Hepatocyte (in vitro differentiated cells): ENCODE measurements around the gene TAPBPL. TPM values are rescaled to one million over a fixed set of nuclear protein-coding genes. Genes with fewer than 3 reads are reported as not detected.

ENCODE experiments used
- DNase-seq: peaks from one replicate; pipeline ENCODE4 v3.0.0-alpha.2; 2016; ENCODE audit warnings: low spot score
- H2AFZ ChIP-seq: fragments of 200-600 bp; sonication (generic); 2 replicates; pipeline ENCODE4 v1.6.0; 2016; ENCODE audit warnings: antibody characterized with exemption, mild to moderate bottlenecking
- H3K27ac ChIP-seq: fragments of 200-600 bp; sonication (generic); 2 replicates; pipeline ENCODE4 v1.5.1; 2016; ENCODE audit warnings: mild to moderate bottlenecking
- H3K27me3 ChIP-seq: fragments of 200-600 bp; sonication (generic); 2 replicates; pipeline ENCODE4 v1.6.1; 2016
- H3K36me3 ChIP-seq: fragments of 200-600 bp; sonication (generic); replicated peaks from 2 replicates; pipeline ENCODE4 v1.5.1; 2016; ENCODE audit warnings: low read depth; ENCODE audit not compliant: insufficient read depth
- H3K4me1 ChIP-seq: fragments of 200-600 bp; sonication (generic); 2 replicates; pipeline ENCODE4 v1.5.1; 2016; ENCODE audit warnings: mild to moderate bottlenecking, moderate library complexity; ENCODE audit not compliant: insufficient read depth
- H3K4me2 ChIP-seq: fragments of 200-600 bp; sonication (generic); 2 replicates; pipeline ENCODE4 v1.6.0; 2016
- H3K4me3 ChIP-seq: fragments of 200-600 bp; sonication (generic); 2 replicates; pipeline ENCODE4 v1.5.1; 2016; ENCODE audit warnings: mild to moderate bottlenecking
- H3K79me2 ChIP-seq: fragments of 200-600 bp; sonication (generic); 2 replicates; pipeline ENCODE4 v1.6.0; 2017; ENCODE audit warnings: mild to moderate bottlenecking
- H3K9me2 ChIP-seq: fragments of 200-600 bp; sonication (generic); replicated peaks from 2 replicates; pipeline ENCODE4 v1.6.0; 2017; ENCODE audit warnings: mild to moderate bottlenecking; ENCODE audit not compliant: insufficient read depth
- H3K9me3 ChIP-seq: fragments of 200-600 bp; sonication (generic); 2 replicates; pipeline ENCODE4 v1.5.1; 2016; ENCODE audit warnings: low read depth, mild to moderate bottlenecking
- H4K20me1 ChIP-seq: fragments of 200-600 bp; sonication (generic); 2 replicates; pipeline ENCODE4 v1.6.0; 2016; ENCODE audit warnings: mild to moderate bottlenecking; ENCODE audit not compliant: insufficient read depth, poor library complexity, severe bottlenecking
- EZH2 ChIP-seq: fragments of 200-600 bp; sonication (generic); IDR thresholded peaks from 2 replicates; pipeline ENCODE4 v1.6.1; 2016; ENCODE audit warnings: antibody characterized with exemption, mild to moderate bottlenecking, borderline replicate concordance
- EZH2phosphoT487 ChIP-seq: fragments of 200-600 bp; sonication (generic); IDR thresholded peaks from one replicate; pipeline ENCODE4 v1.6.1; 2018; ENCODE audit warnings: antibody characterized with exemption, mild to moderate bottlenecking, low read depth, moderate library complexity; ENCODE audit not compliant: unreplicated experiment, severe bottlenecking
- WGBS: methylation state at CpG from one replicate; pipeline ENCODE4 v1.1.6; 2016; ENCODE audit warnings: low lambda C conversion rate; ENCODE audit errors: missing lambda C conversion rate; 5-methylcytosine and 5-hydroxymethylcytosine counted together
- polyA plus RNA-seq: library from polyadenylated mRNA; unstranded; fragments of >200 nt; fragmentation: Nextera tagmentation; extraction: Ambion mirVana; gene quantifications from 2 replicates; pipeline ENCODE4 v1.2.1, GENCODE V29; 2016
- total RNA-seq: library from RNA; depleted of rRNA; stranded (reverse); fragments of >200 nt; gene quantifications from 2 replicates; pipeline ENCODE4 v1.2.3, GENCODE V29; 2014
- TF ChIP-seq, protein P1 (sequence below): fragments of 200-600 bp; sonication (generic); IDR thresholded peaks from 2 replicates; pipeline ENCODE4 v1.5.1; 2016; ENCODE audit warnings: antibody characterized with exemption, mild to moderate bottlenecking; ENCODE audit not compliant: poor library complexity

TAPBPL gene
- total and polyA plus RNA-seq, 2 experiments from 2014 or later: 8.2 to 9.7 TPM

GRCh38 chr12:6430124-6430989, 21.5 kb upstream of the TAPBPL start:
- no peaks in the 10 kb centered on the region for H3K79me2 ChIP-seq
- H3K27ac ChIP-seq: peak overlapping the region; percentile 69
- H3K4me1 ChIP-seq: no peaks in the 10 kb centered on the region
- WGBS: 74% methylated on average over 19 of the region's 19 CpGs
- no peak overlapping the region for H2AFZ ChIP-seq
- H3K4me2 ChIP-seq: peak overlapping the region; percentile 47
- no peaks in the 10 kb centered on the region for H3K36me3 ChIP-seq
- H3K27me3 ChIP-seq: no peaks in the 10 kb centered on the region
- H4K20me1 ChIP-seq: no peaks in the 10 kb centered on the region
- TF ChIP-seq, protein P1, sequence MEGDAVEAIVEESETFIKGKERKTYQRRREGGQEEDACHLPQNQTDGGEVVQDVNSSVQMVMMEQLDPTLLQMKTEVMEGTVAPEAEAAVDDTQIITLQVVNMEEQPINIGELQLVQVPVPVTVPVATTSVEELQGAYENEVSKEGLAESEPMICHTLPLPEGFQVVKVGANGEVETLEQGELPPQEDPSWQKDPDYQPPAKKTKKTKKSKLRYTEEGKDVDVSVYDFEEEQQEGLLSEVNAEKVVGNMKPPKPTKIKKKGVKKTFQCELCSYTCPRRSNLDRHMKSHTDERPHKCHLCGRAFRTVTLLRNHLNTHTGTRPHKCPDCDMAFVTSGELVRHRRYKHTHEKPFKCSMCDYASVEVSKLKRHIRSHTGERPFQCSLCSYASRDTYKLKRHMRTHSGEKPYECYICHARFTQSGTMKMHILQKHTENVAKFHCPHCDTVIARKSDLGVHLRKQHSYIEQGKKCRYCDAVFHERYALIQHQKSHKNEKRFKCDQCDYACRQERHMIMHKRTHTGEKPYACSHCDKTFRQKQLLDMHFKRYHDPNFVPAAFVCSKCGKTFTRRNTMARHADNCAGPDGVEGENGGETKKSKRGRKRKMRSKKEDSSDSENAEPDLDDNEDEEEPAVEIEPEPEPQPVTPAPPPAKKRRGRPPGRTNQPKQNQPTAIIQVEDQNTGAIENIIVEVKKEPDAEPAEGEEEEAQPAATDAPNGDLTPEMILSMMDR: no peak
- no peak for TF ChIP-seq EZH2phosphoT487
- TF ChIP-seq EZH2: no peak
- peak; percentile 77 for DNase-seq
- no peaks in the 10 kb centered on the region for H3K9me2 ChIP-seq
- no peaks in the 10 kb centered on the region for H3K9me3 ChIP-seq
- no peak overlapping the region for H3K4me3 ChIP-seq

GRCh38 chr12:6432991-6433390, 18.9 kb upstream of the TAPBPL start:
- no peak overlapping the region for H3K27ac ChIP-seq
- H3K4me2 ChIP-seq: no peak overlapping the region
- no peak overlapping the region for H3K4me3 ChIP-seq
- WGBS: 70% methylated on average over 5 of the region's 5 CpGs
- no peaks in the 10 kb centered on the region for H3K4me1 ChIP-seq
- no peak for DNase-seq
- H4K20me1 ChIP-seq: no peaks in the 10 kb centered on the region
- no peak overlapping the region for H2AFZ ChIP-seq
- H3K9me3 ChIP-seq: no peaks in the 10 kb centered on the region
- no peaks in the 10 kb centered on the region for H3K36me3 ChIP-seq
- no peak for TF ChIP-seq EZH2phosphoT487
- TF ChIP-seq EZH2: no peak
- H3K9me2 ChIP-seq: no peaks in the 10 kb centered on the region
- H3K27me3 ChIP-seq: no peaks in the 10 kb centered on the region
- H3K79me2 ChIP-seq: no peaks in the 10 kb centered on the region

- Histone ChIP-seq H3K4me1 (no peaks in the 10 kb centered on the region), H3K27me3 (no peaks in the 10 kb centered on the region), H4K20me1 (no peaks in the 10 kb centered on the region), H3K4me3 (no peak overlapping the region), H3K9me3 (no peaks in the 10 kb centered on the region), H3K27ac (no peak overlapping the region), H3K36me3 (no peaks in the 10 kb centered on the region), H2AFZ (no peak overlapping the region), H3K4me2 (no peak overlapping the region), H3K9me2 (no peaks in the 10 kb centered on the region), H3K79me2 (no peaks in the 10 kb centered on the region)
- WGBS: 81% methylated on average over 17 of the region's 17 CpGs
- TF ChIP-seq, protein P1: no peak
- no peak for TF ChIP-seq EZH2
- no peak for TF ChIP-seq EZH2phosphoT487
- no peak for DNase-seq
Observed at GRCh38 chr12:6434205-6435140, 17.4 kb upstream of the TAPBPL start.
